Cardiac muscle cell (in vitro differentiated cells and primary cell): ENCODE data around the gene TOM1L1. TPM values are rescaled to one million over a fixed set of nuclear protein-coding genes. Genes with fewer than 3 reads are reported as not detected.

ENCODE experiments used
- DNase-seq, 2 donors: peaks; one replicate each; pipeline versions ENCODE4 v3.0.0 to v3.0.0-alpha.2; 2010 to 2017; ENCODE audit warnings: low read depth in 1 of 2, low spot score in 1 of 2
- H3K27ac ChIP-seq: fragments of 200-600 bp; sonication (generic); 2 replicates; pipeline ENCODE4 v1.5.1; 2016
- H3K27me3 ChIP-seq: fragments of 200-600 bp; sonication (generic); 2 replicates; pipeline ENCODE4 v1.6.0; 2016; ENCODE audit warnings: control low read depth
- H3K36me3 ChIP-seq: fragments of 200-600 bp; sonication (generic); 2 replicates; pipeline ENCODE4 v1.5.1; 2016; ENCODE audit warnings: control low read depth
- H3K4me1 ChIP-seq: fragments of 200-600 bp; sonication (generic); 2 replicates; pipeline ENCODE4 v1.8.1; 2017; ENCODE audit warnings: low read depth, mild to moderate bottlenecking, mixed run types
- H3K4me3 ChIP-seq: fragments of 200-600 bp; sonication (generic); 2 replicates; pipeline ENCODE4 v1.5.1; 2016; ENCODE audit warnings: mild to moderate bottlenecking
- H3K9me3 ChIP-seq: fragments of 200-600 bp; sonication (generic); 2 replicates; pipeline ENCODE4 v1.5.1; 2017; ENCODE audit warnings: low read depth, mild to moderate bottlenecking, control low read depth
- CTCF ChIP-seq: IDR thresholded peaks from 2 replicates; pipeline ENCODE4 v1.5.1; 2012; ENCODE audit warnings: low read depth, mild to moderate bottlenecking, low read length
- polyA plus RNA-seq: library from polyadenylated mRNA; unstranded; fragments of >200 nt; fragmentation: Nextera tagmentation; extraction: Ambion mirVana; gene quantifications from 2 replicates; pipeline ENCODE4 v1.2.1, GENCODE V29; 2016
- total RNA-seq: library from RNA; depleted of rRNA; stranded (reverse); fragments of >200 nt; gene quantifications from 2 replicates; pipeline ENCODE4 v1.2.3, GENCODE V29; 2016

The TOM1L1 gene
- total RNA-seq (26.4 and 37.7 TPM in 2 replicates), polyA plus RNA-seq (23.7 and 33.5 TPM in 2 replicates)

- H3K9me3 ChIP-seq, result no peaks in the 10 kb centered on the region
- H3K4me3 ChIP-seq, result peak within 1 kb of the TSS; percentile 35
- peak; percentile 9 for TF ChIP-seq CTCF
- H3K27me3 ChIP-seq, result no peaks in the 10 kb centered on the region
- H3K36me3 ChIP-seq, result no peaks in the 10 kb centered on the region
- H3K27ac ChIP-seq, result peak within 1 kb of the TSS; percentile 0
- DNase-seq, result peak; percentile 72 to 88
- H3K4me1 ChIP-seq, result peaks cover 8% of the 10 kb centered on the region
These were observed at the start of gene TOM1L1 for GRCh38 chr17:54900457-54901229. Gene TOM1L1, plus strand, starts transcription at chr17:54900852. Its CDS starts 14 bp downstream, at chr17:54900866.

GRCh38 chr17:54859187-54859586, 41.5 kb upstream of the TOM1L1 start:
- Histone ChIP-seq H3K27me3 (no peaks in the 10 kb centered on the region), H3K36me3 (no peaks in the 10 kb centered on the region), H3K4me1 (peaks cover 38% of the 10 kb centered on the region), H3K27ac (no peak overlapping the region), H3K9me3 (no peaks in the 10 kb centered on the region), H3K4me3 (no peak overlapping the region)
- TF ChIP-seq CTCF, result no peak
- no peak for DNase-seq

- H3K4me1 ChIP-seq, result peaks cover 54% of the 10 kb centered on the region
- H3K36me3 ChIP-seq, result no peaks in the 10 kb centered on the region
- DNase-seq, result peak in 1 of 2 donors; percentile 16
- no peaks in the 10 kb centered on the region for H3K9me3 ChIP-seq
- no peaks in the 10 kb centered on the region for H3K27me3 ChIP-seq
- peak overlapping the region; percentile 68 for H3K27ac ChIP-seq
- TF ChIP-seq CTCF, result no peak
- no peak overlapping the region for H3K4me3 ChIP-seq
These were observed 39.8 kb upstream of the TOM1L1 start for GRCh38 chr17:54860617-54861470.

- Histone ChIP-seq H3K4me3 (no peak overlapping the region), H3K36me3 (no peaks in the 10 kb centered on the region), H3K27ac (peak overlapping the region; percentile 68), H3K27me3 (no peaks in the 10 kb centered on the region), H3K4me1 (peaks cover 56% of the 10 kb centered on the region), H3K9me3 (no peaks in the 10 kb centered on the region)
- no peak for DNase-seq
- no peak for TF ChIP-seq CTCF
These were observed 39.1 kb upstream of the TOM1L1 start for GRCh38 chr17:54861471-54861983.

GRCh38 chr17:54863176-54863575, 37.5 kb upstream of the TOM1L1 start:
- Histone ChIP-seq H3K36me3 (no peaks in the 10 kb centered on the region), H3K9me3 (no peaks in the 10 kb centered on the region), H3K27me3 (no peaks in the 10 kb centered on the region), H3K4me3 (no peak overlapping the region), H3K27ac (peak overlapping the region; percentile 68), H3K4me1 (peaks cover 56% of the 10 kb centered on the region)
- DNase-seq, result no peak
- TF ChIP-seq CTCF, result no peak
